Hepatocyte (in vitro differentiated cells): Measurements from ENCODE around the gene TRIM29.

Experiments used
- EZH2 ChIP-seq: fragments of 200-600 bp; sonication (generic); IDR thresholded peaks from 2 replicates; pipeline ENCODE4 v1.6.1; 2016; ENCODE audit warnings: antibody characterized with exemption, mild to moderate bottlenecking, borderline replicate concordance
- TF ChIP-seq, protein P1 (sequence below): fragments of 200-600 bp; sonication (generic); IDR thresholded peaks from 2 replicates; pipeline ENCODE4 v1.5.1; 2016; ENCODE audit warnings: antibody characterized with exemption, mild to moderate bottlenecking; ENCODE audit not compliant: poor library complexity

DNA sequence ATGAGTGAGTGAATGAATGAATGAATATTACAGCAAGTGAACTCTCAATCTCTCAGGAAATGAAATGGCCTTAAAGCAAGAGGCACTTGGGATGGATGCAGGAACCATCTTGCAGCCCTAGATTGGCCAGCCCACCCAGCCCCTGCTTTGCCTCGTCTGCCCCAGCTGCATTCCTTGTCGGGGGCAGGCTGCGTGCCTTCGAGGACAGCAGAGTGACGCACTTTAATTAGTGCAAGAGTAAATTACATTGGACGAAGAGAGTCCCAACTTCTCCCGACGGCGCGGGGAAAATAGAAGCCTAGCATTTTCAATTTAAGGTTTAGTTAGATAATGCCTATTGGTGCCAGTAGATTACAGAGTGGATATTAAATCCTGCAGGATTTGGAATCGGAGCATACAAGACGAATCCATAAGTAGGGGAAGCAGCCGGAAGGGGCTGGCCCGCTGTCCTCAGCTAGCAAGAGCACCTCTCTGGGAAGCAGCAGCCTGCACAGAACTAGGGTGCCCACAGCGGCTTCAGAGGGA, 33.8 kb downstream of the TRIM29 start:
- TF ChIP-seq, protein P1, sequence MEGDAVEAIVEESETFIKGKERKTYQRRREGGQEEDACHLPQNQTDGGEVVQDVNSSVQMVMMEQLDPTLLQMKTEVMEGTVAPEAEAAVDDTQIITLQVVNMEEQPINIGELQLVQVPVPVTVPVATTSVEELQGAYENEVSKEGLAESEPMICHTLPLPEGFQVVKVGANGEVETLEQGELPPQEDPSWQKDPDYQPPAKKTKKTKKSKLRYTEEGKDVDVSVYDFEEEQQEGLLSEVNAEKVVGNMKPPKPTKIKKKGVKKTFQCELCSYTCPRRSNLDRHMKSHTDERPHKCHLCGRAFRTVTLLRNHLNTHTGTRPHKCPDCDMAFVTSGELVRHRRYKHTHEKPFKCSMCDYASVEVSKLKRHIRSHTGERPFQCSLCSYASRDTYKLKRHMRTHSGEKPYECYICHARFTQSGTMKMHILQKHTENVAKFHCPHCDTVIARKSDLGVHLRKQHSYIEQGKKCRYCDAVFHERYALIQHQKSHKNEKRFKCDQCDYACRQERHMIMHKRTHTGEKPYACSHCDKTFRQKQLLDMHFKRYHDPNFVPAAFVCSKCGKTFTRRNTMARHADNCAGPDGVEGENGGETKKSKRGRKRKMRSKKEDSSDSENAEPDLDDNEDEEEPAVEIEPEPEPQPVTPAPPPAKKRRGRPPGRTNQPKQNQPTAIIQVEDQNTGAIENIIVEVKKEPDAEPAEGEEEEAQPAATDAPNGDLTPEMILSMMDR, result no peak
- no peak for TF ChIP-seq EZH2
